Neural crest cell (in vitro differentiated cells): ENCODE measurements around the gene MVK. TPM values are rescaled to one million over a fixed set of nuclear protein-coding genes. Genes with fewer than 3 reads are reported as not detected.

ENCODE experiments used
- DNase-seq: peaks from one replicate; pipeline ENCODE4 v3.0.0; 2021; ENCODE audit warnings: low read depth, mixed read lengths, low spot score
- H3K27ac Mint-ChIP-seq: one replicate; pipeline ENCODE4 v1.8.0; 2021; ENCODE audit warnings: mild to moderate bottlenecking, mixed read lengths; ENCODE audit not compliant: unreplicated experiment
- H3K27me3 Mint-ChIP-seq: 2 replicates; pipeline ENCODE4 v1.8.0; 2021; ENCODE audit warnings: low read depth, mild to moderate bottlenecking, mixed read lengths
- H3K36me3 Mint-ChIP-seq: 2 replicates; pipeline ENCODE4 v1.8.0; 2021; ENCODE audit warnings: low read depth, mild to moderate bottlenecking, mixed read lengths
- H3K4me1 Mint-ChIP-seq: 2 replicates; pipeline ENCODE4 v1.8.0; 2021; ENCODE audit warnings: mixed read lengths
- H3K4me3 Mint-ChIP-seq: one replicate; pipeline ENCODE4 v1.8.0; 2021; ENCODE audit warnings: mild to moderate bottlenecking, mixed read lengths
- H3K9me3 Mint-ChIP-seq: 2 replicates; pipeline ENCODE4 v1.8.0; 2021; ENCODE audit warnings: mixed read lengths
- total RNA-seq: library from RNA; stranded (reverse); gene quantifications from 2 replicates; pipeline ENCODE4 v1.2.1, GENCODE V29; 2021
- TF ChIP-seq, protein P1 (sequence below): fragments of 200-600 bp; sonication (generic); conservative IDR thresholded peaks from 2 replicates; pipeline ENCODE4 v1.5.0; 2021; ENCODE audit warnings: antibody characterized with exemption, mild to moderate bottlenecking

Gene MVK
- total RNA-seq, 1 donor from 2014 or later: 59.3 TPM

DNA sequence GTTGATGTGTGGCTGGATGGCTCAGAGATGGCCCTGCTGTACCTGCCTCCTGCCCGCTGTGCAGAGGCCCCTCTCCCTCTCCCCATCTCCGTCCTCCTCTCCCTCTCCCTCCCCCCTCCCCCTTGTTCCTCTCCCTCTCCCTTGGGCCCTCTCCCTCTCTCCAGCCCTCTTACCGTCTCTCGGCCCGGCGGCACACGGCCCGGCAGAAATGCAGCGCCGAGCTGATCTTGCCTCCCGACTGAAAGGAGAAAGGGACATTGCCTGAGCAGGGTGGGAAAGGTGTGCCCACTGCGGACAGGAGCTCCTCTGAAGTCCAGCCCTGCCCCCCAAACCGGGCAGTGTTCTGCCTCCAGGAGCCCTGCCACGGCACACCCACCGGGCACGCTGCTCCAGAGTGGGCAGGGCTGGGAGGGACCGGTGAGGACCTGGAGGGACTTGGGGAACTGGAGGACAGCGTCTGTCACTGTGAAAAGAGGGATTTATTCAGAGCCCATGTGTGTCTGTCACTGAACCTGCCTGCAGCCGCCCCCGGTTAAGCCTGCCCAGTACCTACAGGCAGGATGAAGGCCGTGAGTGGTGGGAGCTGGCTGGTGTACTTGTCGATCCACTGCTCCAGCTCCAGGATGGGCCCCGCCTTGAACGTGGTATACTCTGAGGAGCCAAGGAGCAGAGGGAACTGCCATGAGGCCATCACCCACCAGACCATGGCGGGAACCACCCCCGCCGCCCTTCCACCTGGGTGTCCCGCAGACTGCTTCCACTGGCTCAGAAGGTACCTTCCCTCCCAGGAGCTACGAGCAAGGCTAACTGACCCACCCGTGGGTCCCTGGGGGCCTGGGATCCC lies 12.5 kb upstream of the MVK start:
- no peak for DNase-seq
- Mint-ChIP-seq H3K4me1 (peaks cover 11% of the 10 kb centered on the region), H3K4me3 (no peak overlapping the region), H3K36me3 (no peaks in the 10 kb centered on the region), H3K27ac (peak overlapping the region; percentile 27), H3K9me3 (no peaks in the 10 kb centered on the region), H3K27me3 (no peaks in the 10 kb centered on the region)
- TF ChIP-seq, protein P1, sequence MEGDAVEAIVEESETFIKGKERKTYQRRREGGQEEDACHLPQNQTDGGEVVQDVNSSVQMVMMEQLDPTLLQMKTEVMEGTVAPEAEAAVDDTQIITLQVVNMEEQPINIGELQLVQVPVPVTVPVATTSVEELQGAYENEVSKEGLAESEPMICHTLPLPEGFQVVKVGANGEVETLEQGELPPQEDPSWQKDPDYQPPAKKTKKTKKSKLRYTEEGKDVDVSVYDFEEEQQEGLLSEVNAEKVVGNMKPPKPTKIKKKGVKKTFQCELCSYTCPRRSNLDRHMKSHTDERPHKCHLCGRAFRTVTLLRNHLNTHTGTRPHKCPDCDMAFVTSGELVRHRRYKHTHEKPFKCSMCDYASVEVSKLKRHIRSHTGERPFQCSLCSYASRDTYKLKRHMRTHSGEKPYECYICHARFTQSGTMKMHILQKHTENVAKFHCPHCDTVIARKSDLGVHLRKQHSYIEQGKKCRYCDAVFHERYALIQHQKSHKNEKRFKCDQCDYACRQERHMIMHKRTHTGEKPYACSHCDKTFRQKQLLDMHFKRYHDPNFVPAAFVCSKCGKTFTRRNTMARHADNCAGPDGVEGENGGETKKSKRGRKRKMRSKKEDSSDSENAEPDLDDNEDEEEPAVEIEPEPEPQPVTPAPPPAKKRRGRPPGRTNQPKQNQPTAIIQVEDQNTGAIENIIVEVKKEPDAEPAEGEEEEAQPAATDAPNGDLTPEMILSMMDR: no peak

DNA sequence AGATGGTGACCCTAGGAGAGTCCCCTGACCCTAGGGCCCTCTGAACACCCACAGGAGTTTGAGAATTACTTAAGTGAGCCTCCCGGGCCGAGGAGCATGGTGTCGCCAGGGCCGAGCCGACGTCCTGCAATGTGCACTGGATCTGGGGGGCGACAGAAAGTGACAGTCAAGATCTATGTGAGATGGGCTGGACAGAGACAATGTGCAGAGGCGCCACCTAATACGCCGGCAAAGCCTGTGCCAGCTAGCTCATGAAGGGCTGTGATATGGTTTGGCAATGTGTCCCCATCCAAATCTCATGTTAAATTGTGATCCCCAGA lies 11.9 kb upstream of the MVK start:
- peak overlapping the region; percentile 72 for H3K27ac Mint-ChIP-seq
- no peaks in the 10 kb centered on the region for H3K9me3 Mint-ChIP-seq

DNA sequence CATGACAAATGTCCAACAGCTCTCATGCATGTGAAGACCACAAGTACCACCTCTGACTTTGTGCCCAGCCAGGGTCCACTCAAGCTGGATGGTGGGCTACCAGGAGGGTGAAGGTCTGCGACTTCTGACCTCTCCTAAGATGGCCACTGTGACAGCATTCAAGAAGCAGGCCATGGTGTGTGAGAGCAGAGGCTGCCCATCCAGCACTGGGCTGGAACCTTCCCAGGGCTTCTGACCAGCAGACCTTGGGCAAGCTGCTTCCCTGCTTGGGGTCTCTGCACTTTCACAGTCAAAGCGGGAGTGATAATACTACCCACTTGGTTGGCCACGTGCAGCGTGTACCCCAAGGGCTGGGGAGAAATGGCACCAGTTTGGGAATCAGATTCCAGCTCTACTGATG lies 10.7 kb upstream of the MVK start:
- TF ChIP-seq, protein P1: no peak
- no peaks in the 10 kb centered on the region for H3K36me3 Mint-ChIP-seq
- DNase-seq: no peak
- no peaks in the 10 kb centered on the region for H3K9me3 Mint-ChIP-seq
- no peak overlapping the region for H3K4me3 Mint-ChIP-seq
- peaks cover 4% of the 10 kb centered on the region for H3K4me1 Mint-ChIP-seq
- H3K27me3 Mint-ChIP-seq: no peaks in the 10 kb centered on the region
- H3K27ac Mint-ChIP-seq: no peak overlapping the region

More for the DNA sequence above, 11.9 kb upstream of the MVK start:
- no peak overlapping the region for H3K4me3 Mint-ChIP-seq
- no peaks in the 10 kb centered on the region for H3K27me3 Mint-ChIP-seq
- TF ChIP-seq, protein P1: no peak
- H3K36me3 Mint-ChIP-seq: no peaks in the 10 kb centered on the region
- peaks cover 9% of the 10 kb centered on the region for H3K4me1 Mint-ChIP-seq
- no peak for DNase-seq

DNA sequence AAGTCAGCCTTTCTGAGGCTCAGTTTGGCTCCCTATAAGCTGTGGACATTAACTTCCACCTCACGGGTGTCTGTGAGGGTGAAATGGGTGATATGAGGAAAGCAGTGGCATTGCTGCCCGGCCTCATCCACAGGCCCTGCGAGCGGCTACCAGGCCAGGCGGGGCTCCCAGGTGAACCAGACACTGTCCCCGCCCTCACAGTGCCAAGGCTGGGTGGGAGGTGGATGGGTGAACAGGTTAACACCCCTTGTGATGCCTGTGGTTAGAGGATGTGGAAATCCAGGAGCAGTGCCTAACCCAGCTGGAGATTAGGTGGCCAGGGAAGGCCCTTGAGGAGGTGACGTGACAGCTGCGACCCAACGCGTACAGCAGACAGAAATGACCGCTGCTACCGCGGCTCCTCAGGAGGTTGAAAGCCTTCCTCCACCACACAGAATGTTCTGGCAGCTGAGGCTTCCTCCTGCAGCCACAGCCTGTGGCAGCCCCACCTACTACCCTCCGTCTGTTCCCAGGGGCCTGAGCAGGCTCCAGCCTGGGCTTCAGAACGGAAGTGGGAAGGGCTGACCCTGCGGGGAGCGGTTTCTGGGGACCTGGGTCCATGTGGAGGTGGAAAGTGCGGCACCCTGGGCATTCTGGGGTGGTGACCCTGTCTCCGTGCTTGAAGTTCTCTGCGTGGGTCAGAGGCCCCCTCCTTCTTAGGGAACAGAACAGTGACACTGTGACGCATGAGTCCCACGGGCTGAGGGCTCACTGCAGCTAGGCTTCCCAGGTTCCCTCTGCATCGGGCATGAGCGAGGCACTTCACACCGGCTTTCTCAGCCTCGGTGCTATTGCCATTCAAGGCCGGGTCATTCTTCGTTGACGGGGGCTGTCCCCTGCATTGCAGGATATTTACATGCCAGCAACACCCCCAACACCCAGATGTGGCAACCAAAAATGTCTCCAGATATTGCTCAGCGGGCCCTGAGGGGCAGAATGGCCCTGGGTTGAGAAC lies 10.0 kb upstream of the MVK start:
- no peaks in the 10 kb centered on the region for H3K27me3 Mint-ChIP-seq
- no peak overlapping the region for H3K4me3 Mint-ChIP-seq
- H3K9me3 Mint-ChIP-seq: no peaks in the 10 kb centered on the region
- TF ChIP-seq, protein P1: no peak
- H3K27ac Mint-ChIP-seq: no peak overlapping the region
- H3K36me3 Mint-ChIP-seq: no peaks in the 10 kb centered on the region
- DNase-seq: no peak
- peaks cover 3% of the 10 kb centered on the region for H3K4me1 Mint-ChIP-seq

DNA sequence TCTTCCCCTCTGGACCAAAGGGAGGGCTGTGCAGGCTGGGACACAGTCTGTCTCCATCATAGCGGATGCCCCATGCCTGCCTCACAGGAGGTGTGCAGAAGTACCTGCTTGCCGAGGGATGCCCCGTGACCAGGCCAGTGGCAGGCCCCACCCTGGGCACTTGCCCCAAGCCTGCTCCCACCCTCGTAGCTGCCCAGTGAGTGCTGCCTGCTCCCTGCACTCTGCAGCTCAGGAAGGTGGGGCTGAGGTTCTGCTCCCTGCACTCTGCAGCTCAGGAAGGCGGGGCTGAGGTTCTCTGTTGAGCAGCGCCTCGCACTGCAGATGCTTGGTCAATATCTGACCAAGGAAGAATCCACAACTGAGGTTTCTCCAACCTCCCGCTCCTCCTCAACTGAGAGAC lies 7.2 kb upstream of the MVK start:
- Mint-ChIP-seq H3K36me3 (no peaks in the 10 kb centered on the region), H3K9me3 (no peaks in the 10 kb centered on the region), H3K27ac (no peak overlapping the region), H3K27me3 (no peaks in the 10 kb centered on the region), H3K4me3 (no peak overlapping the region), H3K4me1 (peaks cover 14% of the 10 kb centered on the region)
- no peak for DNase-seq
- TF ChIP-seq, protein P1: no peak
